AG04450 (cell line): Measurements from ENCODE around the gene CENPO. TPM values are rescaled to one million over a fixed set of nuclear protein-coding genes. Genes with fewer than 3 reads are reported as not detected.

Source experiments
- CTCF ChIA-PET: fragments of 300-600, 350-600 bp; formaldehyde crosslinking; extraction: SDS; loops from one replicate; lab custom pipeline; 2022; ENCODE audit warnings: antibody characterized with exemption, inconsistent platforms; lab: Charles Lee
- POLR2A ChIA-PET: fragments of 350-600 bp; formaldehyde crosslinking; extraction: SDS; loops from one replicate; lab custom pipeline; 2021; ENCODE audit warnings: antibody characterized with exemption, inconsistent platforms; lab: Yijun Ruan, JAX
- DNase-seq: peaks from one replicate; pipeline ENCODE4 v3.0.0-alpha.2; 2011; ENCODE audit warnings: low read depth, low spot score
- H3K27ac ChIP-seq: one replicate; pipeline ENCODE4 v1.5.1; 2012; ENCODE audit warnings: low read depth, low read length, control low read depth
- H3K27me3 ChIP-seq: one replicate; pipeline ENCODE4 v1.6.0; 2012; ENCODE audit warnings: low read length; ENCODE audit not compliant: control insufficient read depth, insufficient read depth
- H3K4me3 ChIP-seq: 2 replicates; pipeline ENCODE4 v1.5.1; 2011; ENCODE audit warnings: mild to moderate bottlenecking, low read depth, low read length, control low read depth
- H3K9me3 ChIP-seq: 2 replicates; pipeline ENCODE4 v1.5.1; 2012; ENCODE audit warnings: low read length; ENCODE audit not compliant: control insufficient read depth, insufficient read depth
- polyA plus RNA-seq: library from polyadenylated mRNA; depleted of rRNA; stranded (reverse); fragments of >200 nt; gene quantifications from 2 replicates; pipeline ENCODE4 v1.2.3, GENCODE V29; 2011
- TF ChIP-seq, protein P1 (sequence below): IDR thresholded peaks from 2 replicates; pipeline ENCODE4 v1.5.1; 2011; ENCODE audit warnings: low read depth, low read length, control low read depth, inconsistent platforms

The CENPO gene
- polyA plus RNA-seq, 1 experiment, result 15.7 TPM

DNA sequence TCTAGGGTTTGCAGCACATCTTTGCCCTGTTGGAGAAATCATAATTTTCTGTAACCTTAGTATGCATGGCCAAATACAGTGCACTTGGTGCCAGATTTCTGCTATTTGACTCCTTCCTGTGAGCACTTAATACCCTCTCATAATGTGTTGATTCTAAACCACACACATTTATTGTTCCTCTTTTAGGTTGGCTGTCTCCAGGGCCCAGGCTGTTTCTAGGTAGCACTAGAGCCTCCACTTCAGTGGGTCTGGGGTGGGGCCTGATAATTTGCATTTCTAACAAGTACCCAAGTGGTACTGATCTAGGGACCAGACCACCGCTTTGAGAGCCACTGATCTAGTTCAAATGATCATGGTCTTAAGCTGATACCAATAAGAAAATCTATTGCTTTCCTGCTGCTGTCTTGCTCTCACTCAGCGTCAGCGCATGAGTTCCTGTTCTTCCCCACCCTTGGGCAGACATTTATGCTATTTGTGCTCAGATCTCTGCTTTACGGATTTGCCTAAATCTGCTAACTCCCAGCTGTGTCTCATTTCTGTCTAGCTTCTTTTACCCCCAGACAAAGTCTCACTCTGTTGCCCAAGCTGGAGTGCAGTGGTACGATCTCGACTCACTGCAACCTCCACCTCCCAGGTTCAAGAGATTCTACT, 7.4 kb upstream of the CENPO start:
- ChIA-PET CTCF (no interaction called here), POLR2A (interaction anchor here (1.1 kb wide), 1 partner anchor 24 kb away, joined by 3 read pairs; no protein-coding TSS in a partner anchor)
- DNase-seq, result no peak
- TF ChIP-seq, protein P1, sequence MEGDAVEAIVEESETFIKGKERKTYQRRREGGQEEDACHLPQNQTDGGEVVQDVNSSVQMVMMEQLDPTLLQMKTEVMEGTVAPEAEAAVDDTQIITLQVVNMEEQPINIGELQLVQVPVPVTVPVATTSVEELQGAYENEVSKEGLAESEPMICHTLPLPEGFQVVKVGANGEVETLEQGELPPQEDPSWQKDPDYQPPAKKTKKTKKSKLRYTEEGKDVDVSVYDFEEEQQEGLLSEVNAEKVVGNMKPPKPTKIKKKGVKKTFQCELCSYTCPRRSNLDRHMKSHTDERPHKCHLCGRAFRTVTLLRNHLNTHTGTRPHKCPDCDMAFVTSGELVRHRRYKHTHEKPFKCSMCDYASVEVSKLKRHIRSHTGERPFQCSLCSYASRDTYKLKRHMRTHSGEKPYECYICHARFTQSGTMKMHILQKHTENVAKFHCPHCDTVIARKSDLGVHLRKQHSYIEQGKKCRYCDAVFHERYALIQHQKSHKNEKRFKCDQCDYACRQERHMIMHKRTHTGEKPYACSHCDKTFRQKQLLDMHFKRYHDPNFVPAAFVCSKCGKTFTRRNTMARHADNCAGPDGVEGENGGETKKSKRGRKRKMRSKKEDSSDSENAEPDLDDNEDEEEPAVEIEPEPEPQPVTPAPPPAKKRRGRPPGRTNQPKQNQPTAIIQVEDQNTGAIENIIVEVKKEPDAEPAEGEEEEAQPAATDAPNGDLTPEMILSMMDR, result no peak
- Histone ChIP-seq H3K4me3 (no peak overlapping the region), H3K27ac (no peak overlapping the region), H3K9me3 (no peaks in the 10 kb centered on the region), H3K27me3 (peaks cover 2% of the 10 kb centered on the region)

DNA sequence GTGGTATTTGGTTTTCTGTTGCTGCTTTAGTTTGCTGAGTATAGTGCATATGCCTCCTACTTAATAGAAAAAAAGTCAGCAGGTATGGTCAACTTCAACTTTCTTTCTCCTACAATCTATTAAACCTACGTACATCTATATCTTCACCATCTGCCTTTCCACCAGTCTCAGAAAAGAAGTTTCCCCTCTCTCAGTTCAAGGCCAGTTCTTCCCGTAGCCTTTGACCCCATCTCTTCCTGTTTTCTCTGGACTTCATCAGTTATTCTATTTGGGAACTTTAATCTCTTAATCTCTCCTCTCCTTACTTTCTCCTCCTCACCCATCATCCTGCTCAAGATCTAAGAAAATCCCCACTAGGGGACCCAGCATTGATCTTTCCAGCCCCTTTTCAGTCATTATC, 5.7 kb upstream of the CENPO start:
- no peak overlapping the region for H3K4me3 ChIP-seq
- DNase-seq, result no peak
- no peak overlapping the region for H3K27ac ChIP-seq
- peaks cover 2% of the 10 kb centered on the region for H3K27me3 ChIP-seq
- H3K9me3 ChIP-seq, result no peaks in the 10 kb centered on the region
- ChIA-PET CTCF (no interaction called here), POLR2A (no interaction called here)
- TF ChIP-seq, protein P1, result no peak

DNA sequence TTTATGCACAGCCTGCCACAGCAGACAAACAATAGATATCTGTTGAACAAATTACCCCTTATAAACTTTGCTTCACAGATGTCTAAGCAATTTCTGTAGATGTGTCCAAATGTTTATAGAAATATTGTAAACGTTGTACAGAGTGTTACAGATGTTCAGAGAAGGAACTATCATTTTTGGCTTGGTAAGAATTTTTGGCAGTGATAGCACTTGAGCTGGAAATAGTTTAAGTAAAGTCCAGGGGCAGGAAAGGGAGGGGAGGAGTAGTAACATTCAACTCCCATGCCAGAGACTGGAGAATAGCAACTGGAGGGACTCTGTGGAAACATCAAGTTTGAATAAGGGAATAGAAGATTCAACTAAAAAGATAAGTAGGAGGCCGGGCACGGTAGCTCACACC, 4.4 kb upstream of the CENPO start:
- no peak overlapping the region for H3K4me3 ChIP-seq
- no peak overlapping the region for H3K27ac ChIP-seq
- CTCF ChIA-PET, result no interaction called here
- TF ChIP-seq, protein P1, result no peak
- POLR2A ChIA-PET, result no interaction called here
- no peaks in the 10 kb centered on the region for H3K9me3 ChIP-seq
- no peaks in the 10 kb centered on the region for H3K27me3 ChIP-seq
- DNase-seq, result no peak

DNA sequence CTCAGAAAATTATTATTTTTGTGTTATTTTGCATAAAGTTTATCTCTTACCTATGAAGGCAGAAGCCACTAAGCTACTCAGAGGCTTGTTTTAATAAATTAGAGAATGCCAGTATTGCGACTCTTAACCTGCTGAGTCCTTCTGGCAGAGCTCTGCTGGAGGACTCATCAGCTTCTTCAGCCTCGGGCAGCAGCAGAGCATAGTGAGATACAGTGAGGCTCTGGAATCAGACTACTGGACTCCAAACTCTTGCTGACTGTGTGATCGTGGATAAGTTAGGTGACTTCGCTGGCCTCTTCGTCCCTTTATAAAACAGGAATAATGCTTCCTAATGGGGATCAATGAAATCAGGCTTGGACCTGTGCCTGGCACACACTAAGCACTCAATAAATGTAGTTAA, 1.8 kb upstream of the CENPO start:
- POLR2A ChIA-PET, result no interaction called here
- no peak for DNase-seq
- H3K27ac ChIP-seq, result no peak overlapping the region
- H3K9me3 ChIP-seq, result no peaks in the 10 kb centered on the region
- no peak overlapping the region for H3K4me3 ChIP-seq
- H3K27me3 ChIP-seq, result no peaks in the 10 kb centered on the region
- TF ChIP-seq, protein P1, result no peak
- CTCF ChIA-PET, result interaction anchor here (0.6 to 3.3 kb wide), 14 partner anchors 13 to 516 kb away, joined by 3 to 22 read pairs (median 4); no protein-coding TSS in a partner anchor

DNA sequence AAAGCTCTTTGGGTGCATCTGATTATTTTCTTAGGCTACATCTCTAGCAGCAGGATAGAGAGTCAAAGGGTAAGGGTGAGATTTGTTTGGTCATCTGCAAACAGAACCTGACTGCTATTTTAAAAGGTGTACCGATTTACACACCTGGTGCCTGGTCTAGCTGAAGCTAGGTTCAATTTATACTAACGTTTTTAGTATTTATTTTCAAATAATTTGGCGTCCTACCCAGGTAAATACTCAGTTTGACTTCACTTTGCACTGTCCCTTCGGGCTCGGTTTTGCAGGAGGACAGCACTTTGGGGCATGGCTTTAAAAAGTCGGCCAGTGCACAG, 717 bp upstream of the CENPO start:
- no peaks in the 10 kb centered on the region for H3K9me3 ChIP-seq
- peak overlapping the region; percentile 94 for H3K27ac ChIP-seq
- ChIA-PET POLR2A (interaction anchor here (0.6 to 1.1 kb wide), 7 partner anchors 13 to 301 kb away, joined by 3 to 4 read pairs (median 3); partner anchors contain the start of gene NCOA1), CTCF (interaction anchor here (0.5 to 3.3 kb wide), 18 partner anchors 8 to 382 kb away, joined by 3 to 22 read pairs (median 4); no protein-coding TSS in a partner anchor)
- H3K27me3 ChIP-seq, result no peaks in the 10 kb centered on the region
- peak overlapping the region; percentile 97 for H3K4me3 ChIP-seq
- no peak for DNase-seq
- TF ChIP-seq, protein P1, result no peak
